Measurements from ENCODE around the gene SEMA3C. TPM values are rescaled to one million over a fixed set of nuclear protein-coding genes. Genes with fewer than 3 reads are reported as not detected.

Gene SEMA3C
- total RNA-seq, 1 donor from 2014 or later: 67.8 TPM

GRCh38 chr7:80773787-80774508 is 144.9 kb downstream of the SEMA3C start:
- no peak for DNase-seq (ENCODE audit: missing footprints)
- ATAC-seq: no peak
- intact Hi-C loops (cut with DNase I): loop anchor here (10.0 kb wide), 1 partner anchor 189 kb away; no protein-coding TSS in a partner anchor

GRCh38 chr7:80772347-80772993 is 146.4 kb downstream of the SEMA3C start:
- intact Hi-C loops (cut with DNase I): loop anchor here (10.0 kb wide), 1 partner anchor 188 kb away; no protein-coding TSS in a partner anchor
- ATAC-seq: peak; percentile 80
- no peak for DNase-seq (ENCODE audit: missing footprints)

GRCh38 chr7:80771523-80771922 is 147.3 kb downstream of the SEMA3C start:
- intact Hi-C loops (cut with DNase I): loop anchor here (10.0 kb wide), 1 partner anchor 187 kb away; no protein-coding TSS in a partner anchor
- DNase-seq (ENCODE audit: missing footprints) (no peak), ATAC-seq (peak; percentile 61)

GRCh38 chr7:80770675-80771081 is 148.2 kb downstream of the SEMA3C start:
- no peak for ATAC-seq
- intact Hi-C loops (cut with DNase I): loop anchor here (10.0 kb wide), 1 partner anchor 186 kb away; no protein-coding TSS in a partner anchor

GRCh38 chr7:80770061-80770460 is 148.8 kb downstream of the SEMA3C start:
- DNase-seq (ENCODE audit: missing footprints): no peak
- intact Hi-C loops (cut with DNase I): loop anchor here (10.0 kb wide), 1 partner anchor 185 kb away; no protein-coding TSS in a partner anchor
- ATAC-seq: no peak

More at GRCh38 chr7:80770675-80771081, 148.2 kb downstream of the SEMA3C start:
- no peak for DNase-seq (ENCODE audit: missing footprints)

GRCh38 chr7:80768756-80769155 is 150.1 kb downstream of the SEMA3C start:
- intact Hi-C loops (cut with DNase I): no loop called here
- DNase-seq (ENCODE audit: missing footprints) (no peak), ATAC-seq (no peak)

- DNase-seq (ENCODE audit: missing footprints) (no peak), ATAC-seq (no peak)
- intact Hi-C loops (cut with DNase I): no loop called here
Measured at GRCh38 chr7:80767654-80768053, 151.2 kb downstream of the SEMA3C start.

GRCh38 chr7:80766724-80767123 is 152.1 kb downstream of the SEMA3C start:
- intact Hi-C loops (cut with DNase I): no loop called here
- DNase-seq (ENCODE audit: missing footprints) (no peak), ATAC-seq (no peak)

GRCh38 chr7:80764132-80764531 is 154.7 kb downstream of the SEMA3C start:
- intact Hi-C loops (cut with DNase I): no loop called here
- DNase-seq (ENCODE audit: missing footprints): no peak
- peak; percentile 86 for ATAC-seq

- intact Hi-C loops (cut with DNase I): no loop called here
- no peak for DNase-seq (ENCODE audit: missing footprints)
- no peak for ATAC-seq
Measured at GRCh38 chr7:80763704-80764103, 155.1 kb downstream of the SEMA3C start.

- DNase-seq (ENCODE audit: missing footprints) (no peak), ATAC-seq (no peak)
- intact Hi-C loops (cut with DNase I): no loop called here
Measured at GRCh38 chr7:80763289-80763688, 155.6 kb downstream of the SEMA3C start.

- no peak for ATAC-seq
- DNase-seq (ENCODE audit: missing footprints): no peak
- intact Hi-C loops (cut with DNase I): no loop called here
Measured at GRCh38 chr7:80760292-80760691, 158.6 kb downstream of the SEMA3C start.

- intact Hi-C loops (cut with DNase I): no loop called here
- ATAC-seq: no peak
Measured at GRCh38 chr7:80752954-80753690, 165.7 kb downstream of the SEMA3C start.

GRCh38 chr7:80749270-80749669 is 169.6 kb downstream of the SEMA3C start:
- no peak for ATAC-seq
- no peak for DNase-seq (ENCODE audit: missing footprints)
- intact Hi-C loops (cut with DNase I): no loop called here

More at GRCh38 chr7:80752954-80753690, 165.7 kb downstream of the SEMA3C start:
- no peak for DNase-seq (ENCODE audit: missing footprints)

GRCh38 chr7:80748363-80749042 is 170.3 kb downstream of the SEMA3C start:
- DNase-seq (ENCODE audit: missing footprints) (no peak), ATAC-seq (no peak)
- intact Hi-C loops (cut with DNase I): no loop called here

GRCh38 chr7:80740778-80741545 is 177.9 kb downstream of the SEMA3C start:
- DNase-seq (ENCODE audit: missing footprints) (no peak), ATAC-seq (no peak)
- intact Hi-C loops (cut with DNase I): no loop called here

GRCh38 chr7:80736371-80737125 is 182.3 kb downstream of the SEMA3C start:
- DNase-seq (ENCODE audit: missing footprints) (no peak), ATAC-seq (no peak)
- intact Hi-C loops (cut with DNase I): no loop called here
